C4-2B (cell line): ENCODE data around the gene TRPV5.
A peak's percentile ranks its signal among the peaks of the same experiment; 100 is the strongest.

Experiments used
- H3K27ac ChIP-seq: fragments of 450-650 bp; 2 replicates; pipeline ENCODE4 v1.5.1; 2017
- ZFX ChIP-seq: fragments of 450-650 bp; IDR thresholded peaks from 2 replicates; pipeline ENCODE4 v1.6.1; 2017
- TF ChIP-seq, protein P1 (sequence below): fragments of 450-650 bp; conservative IDR thresholded peaks from 2 replicates; pipeline ENCODE4 v1.5.1; 2017; ENCODE audit warnings: mild to moderate bottlenecking

The TRPV5 gene

DNA sequence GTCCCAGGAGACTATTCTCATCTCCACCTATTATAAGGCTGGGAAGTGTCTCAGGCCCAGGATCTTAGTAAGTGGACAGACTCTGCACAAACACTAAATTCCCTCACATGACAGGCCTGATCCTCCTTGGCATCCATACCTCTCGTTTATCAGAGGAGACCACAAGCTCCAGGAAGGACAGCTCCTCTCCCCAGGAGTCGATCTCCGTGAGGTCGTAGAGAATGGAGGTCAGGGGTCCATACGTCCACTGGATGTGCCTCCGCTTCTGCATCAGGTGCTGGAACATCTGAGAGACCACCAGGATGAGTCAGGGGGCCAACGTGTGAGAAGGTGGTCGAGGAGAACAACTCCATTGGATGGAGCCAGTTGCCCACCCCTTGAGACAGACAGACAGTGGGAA, 5.6 kb downstream of the TRPV5 start:
- TF ChIP-seq, protein P1, sequence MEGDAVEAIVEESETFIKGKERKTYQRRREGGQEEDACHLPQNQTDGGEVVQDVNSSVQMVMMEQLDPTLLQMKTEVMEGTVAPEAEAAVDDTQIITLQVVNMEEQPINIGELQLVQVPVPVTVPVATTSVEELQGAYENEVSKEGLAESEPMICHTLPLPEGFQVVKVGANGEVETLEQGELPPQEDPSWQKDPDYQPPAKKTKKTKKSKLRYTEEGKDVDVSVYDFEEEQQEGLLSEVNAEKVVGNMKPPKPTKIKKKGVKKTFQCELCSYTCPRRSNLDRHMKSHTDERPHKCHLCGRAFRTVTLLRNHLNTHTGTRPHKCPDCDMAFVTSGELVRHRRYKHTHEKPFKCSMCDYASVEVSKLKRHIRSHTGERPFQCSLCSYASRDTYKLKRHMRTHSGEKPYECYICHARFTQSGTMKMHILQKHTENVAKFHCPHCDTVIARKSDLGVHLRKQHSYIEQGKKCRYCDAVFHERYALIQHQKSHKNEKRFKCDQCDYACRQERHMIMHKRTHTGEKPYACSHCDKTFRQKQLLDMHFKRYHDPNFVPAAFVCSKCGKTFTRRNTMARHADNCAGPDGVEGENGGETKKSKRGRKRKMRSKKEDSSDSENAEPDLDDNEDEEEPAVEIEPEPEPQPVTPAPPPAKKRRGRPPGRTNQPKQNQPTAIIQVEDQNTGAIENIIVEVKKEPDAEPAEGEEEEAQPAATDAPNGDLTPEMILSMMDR: no peak
- TF ChIP-seq ZFX: no peak
- H3K27ac ChIP-seq: peak overlapping the region; percentile 64

DNA sequence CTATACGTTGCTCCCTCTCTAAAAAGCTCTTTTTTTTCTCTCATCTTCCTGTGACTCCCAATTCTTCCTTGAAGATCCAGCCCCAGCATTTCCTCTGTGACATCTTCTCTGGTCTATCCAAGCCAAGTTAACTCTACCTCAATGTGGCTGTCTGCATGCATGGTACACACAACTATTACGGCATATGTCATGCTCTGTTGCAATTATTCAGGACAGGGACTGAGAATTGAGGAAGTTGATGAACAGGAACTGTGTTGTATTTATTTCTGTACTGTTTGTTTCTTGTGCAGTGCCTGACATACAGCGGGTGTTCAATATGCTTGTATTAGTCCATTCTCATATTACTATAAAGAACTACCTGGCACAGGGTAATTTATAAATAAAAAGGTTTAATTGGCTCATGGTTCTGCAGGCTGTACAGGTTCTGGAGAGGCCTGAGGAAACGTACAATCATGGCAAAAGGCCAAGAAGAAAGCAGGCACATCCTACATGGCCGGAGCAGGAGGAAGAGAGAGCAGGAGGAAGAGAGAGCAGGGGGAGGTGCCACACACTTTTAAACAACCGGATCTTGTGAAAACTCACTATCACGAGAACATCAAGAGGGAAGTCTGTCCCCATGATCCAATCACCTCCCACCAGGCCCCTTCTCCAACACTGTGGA, 6.3 kb downstream of the TRPV5 start:
- TF ChIP-seq, protein P1: no peak
- no peak for TF ChIP-seq ZFX
- H3K27ac ChIP-seq: peak overlapping the region; percentile 64

DNA sequence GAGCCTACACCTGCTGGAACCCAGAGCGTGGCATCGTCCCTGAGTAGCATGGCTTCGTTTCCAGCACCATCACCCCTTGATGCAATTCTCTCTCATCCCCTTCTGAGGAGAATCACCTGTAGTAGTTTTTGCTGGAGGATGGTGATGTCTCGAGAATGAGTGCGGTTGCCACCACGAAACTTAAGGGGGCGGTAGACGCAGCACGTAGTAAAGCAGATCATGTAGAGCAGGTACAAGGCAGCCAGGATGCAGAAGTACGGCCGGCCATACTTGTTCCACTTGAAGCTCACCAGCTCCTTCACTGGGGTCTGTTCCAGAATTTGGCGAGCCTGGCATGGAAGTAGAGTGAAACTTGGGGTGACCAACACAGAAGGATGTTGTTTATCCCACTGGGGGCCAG, 8.1 kb downstream of the TRPV5 start:
- no peak overlapping the region for H3K27ac ChIP-seq
- TF ChIP-seq, protein P1: no peak

DNA sequence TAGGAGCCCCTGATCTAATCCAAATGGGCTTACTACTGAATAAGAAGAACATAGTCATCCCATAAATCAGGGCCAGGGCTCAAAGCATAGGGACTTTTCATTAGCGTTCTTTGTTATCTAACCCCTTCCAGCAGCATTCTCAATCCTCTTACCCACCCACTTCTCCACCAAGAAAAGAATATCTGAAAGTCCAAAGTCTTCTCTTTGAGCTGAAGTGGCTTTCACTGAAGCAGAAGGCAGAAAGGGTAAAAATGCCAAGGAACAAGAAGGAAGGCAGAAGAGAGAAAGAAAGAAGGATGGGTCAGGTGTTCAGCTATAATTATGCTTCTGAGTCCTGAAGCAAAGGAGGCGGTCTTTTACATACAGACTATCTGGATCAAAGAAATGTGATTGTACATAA, 10.2 kb downstream of the TRPV5 start:
- no peak overlapping the region for H3K27ac ChIP-seq
- no peak for TF ChIP-seq ZFX
- TF ChIP-seq, protein P1: no peak

DNA sequence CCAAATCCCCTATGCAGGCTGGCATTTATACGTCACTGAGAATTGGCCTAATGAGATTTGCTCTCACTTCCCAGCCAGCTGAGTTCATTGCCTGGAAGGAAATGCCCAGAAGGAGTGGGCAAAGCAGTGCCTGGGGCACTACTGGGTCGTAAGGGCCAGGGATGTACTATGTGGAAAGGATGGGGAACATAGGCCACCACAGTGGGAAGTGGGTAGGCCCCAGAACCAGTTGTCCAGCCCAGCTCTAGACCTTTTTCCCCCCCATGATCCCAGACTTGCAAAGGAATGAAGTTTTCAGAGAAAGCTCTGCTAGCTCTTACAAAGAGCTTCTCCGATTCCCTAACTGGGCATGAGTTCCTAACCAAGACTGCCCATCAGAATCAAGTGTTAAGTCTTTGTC, 13.9 kb downstream of the TRPV5 start:
- no peak for TF ChIP-seq ZFX
- TF ChIP-seq, protein P1: no peak
- no peak overlapping the region for H3K27ac ChIP-seq

DNA sequence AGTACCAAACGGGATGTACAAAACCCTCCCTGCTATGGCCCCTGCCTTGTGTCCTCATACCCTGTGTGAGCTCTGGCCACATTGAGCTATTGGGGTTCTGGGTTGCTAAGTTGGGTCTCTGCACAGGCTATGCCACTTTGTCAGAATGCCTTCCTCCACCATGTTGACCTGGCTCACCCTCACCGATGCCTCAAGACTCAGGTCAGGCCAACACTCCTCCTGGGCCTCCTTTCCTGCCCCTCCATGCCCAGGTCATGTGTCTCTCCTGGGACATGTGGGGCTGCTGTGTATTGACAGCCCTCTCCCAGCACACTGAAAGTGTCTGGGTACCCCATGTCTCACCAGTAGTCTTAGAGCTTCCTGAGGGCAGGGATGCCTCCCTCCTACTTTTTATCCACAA, 14.6 kb downstream of the TRPV5 start:
- TF ChIP-seq, protein P1: no peak
- no peak for TF ChIP-seq ZFX
- H3K27ac ChIP-seq: no peak overlapping the region

DNA sequence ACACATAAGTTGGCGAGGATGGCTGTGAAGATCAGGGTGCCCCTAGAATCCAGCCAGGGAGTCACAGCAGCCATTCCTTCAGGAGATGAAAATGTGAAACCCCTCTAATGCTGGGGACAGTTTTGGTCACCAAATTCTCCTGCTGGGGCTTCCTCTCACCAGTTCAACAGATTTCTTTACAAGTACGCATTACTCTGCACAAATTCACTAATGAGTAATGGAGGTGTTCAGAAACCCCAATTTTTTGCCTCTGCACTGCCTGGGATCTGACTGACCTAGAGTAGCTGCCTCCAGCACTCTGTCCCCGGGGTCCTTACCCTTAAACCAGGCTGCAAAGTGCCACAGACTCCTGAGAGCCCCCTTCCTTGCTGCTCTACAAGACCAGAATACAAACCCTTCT, 16.1 kb downstream of the TRPV5 start:
- TF ChIP-seq ZFX: no peak
- TF ChIP-seq, protein P1: no peak
- no peak overlapping the region for H3K27ac ChIP-seq
